Lower lobe of right lung (tissue), 2 donors: ENCODE results near the gene PRRC2B. TPM values are rescaled to one million over a fixed set of nuclear protein-coding genes. Genes with fewer than 3 reads are reported as not detected.
"Not testable (repeated sequence)": the region's sequence is repeated elsewhere in the genome, so short reads cannot be mapped to it uniquely, and the experiment has no call there.

Source experiments
- ATAC-seq, 2 donors: fragments of 200-7000 bp; cut with Tn5 transposase; one replicate each; pipeline ENCODE4 v1.9.1; 2020 to 2022; ENCODE audit warnings: mild to moderate bottlenecking in 2 of 2, moderate library complexity in 2 of 2
- DNase-seq: peaks from one replicate; pipeline ENCODE4 v3.0.0-alpha.2; 2020
- H3K27ac ChIP-seq: fragments of 200-600 bp; one replicate; pipeline ENCODE4 v1.8.0; 2022
- H3K27me3 ChIP-seq: fragments of 200-600 bp; one replicate; pipeline ENCODE4 v1.8.0; 2022; ENCODE audit warnings: low read depth
- H3K36me3 ChIP-seq: fragments of 200-600 bp; one replicate; pipeline ENCODE4 v1.8.0; 2022; ENCODE audit warnings: mild to moderate bottlenecking
- H3K4me1 ChIP-seq: fragments of 200-600 bp; one replicate; pipeline ENCODE4 v1.8.0; 2022
- H3K4me3 ChIP-seq: fragments of 200-600 bp; one replicate; pipeline ENCODE4 v1.8.0; 2022; ENCODE audit warnings: mild to moderate bottlenecking
- H3K9me3 ChIP-seq: fragments of 200-600 bp; one replicate; pipeline ENCODE4 v1.8.0; 2022
- CTCF ChIP-seq: fragments of 200-600 bp; IDR thresholded peaks from one replicate; pipeline ENCODE4 v1.8.0; 2022; ENCODE audit warnings: antibody characterized with exemption, mild to moderate bottlenecking
- intact Hi-C: fragments of 100-400 bp; cut with DNase I; formaldehyde crosslinking; loops from one replicate; pipeline ENCODE4 v1.11.0; 2022
- total RNA-seq: library from RNA; stranded (reverse); fragmentation: NEBNext Ultra II Directional; extraction: Animal tissue kit (Norgen Biotek cat#: 25700); gene quantifications from one replicate; pipeline ENCODE4 v1.2.1, GENCODE V29; 2021
- donor health status: DM: no; HTN: yes; CAD: no; lungs with severe emphysema.

PRRC2B gene
- total RNA-seq, 1 donor from 2014 or later = 170 TPM

- H3K9me3 ChIP-seq = no peaks in the 10 kb centered on the region
- TF ChIP-seq CTCF = no peak
- no peak overlapping the region for H3K4me3 ChIP-seq
- no peak for DNase-seq
- ATAC-seq = no peak
- peaks cover 100% of the 10 kb centered on the region for H3K36me3 ChIP-seq
- H3K27me3 ChIP-seq = no peaks in the 10 kb centered on the region
- H3K27ac ChIP-seq = no peak overlapping the region
- H3K4me1 ChIP-seq = no peaks in the 10 kb centered on the region
- intact Hi-C loops = no loop called here
These were observed 74.1 kb downstream of the PRRC2B start for GRCh38 chr9:131468031-131468430.

GRCh38 chr9:131469356-131469755, 75.5 kb downstream of the PRRC2B start:
- Histone ChIP-seq H3K9me3 (no peaks in the 10 kb centered on the region), H3K4me1 (no peaks in the 10 kb centered on the region), H3K27ac (no peak overlapping the region), H3K4me3 (no peak overlapping the region), H3K27me3 (no peaks in the 10 kb centered on the region), H3K36me3 (peaks cover 100% of the 10 kb centered on the region)
- DNase-seq = no peak
- ATAC-seq = no peak
- intact Hi-C loops = no loop called here
- TF ChIP-seq CTCF = no peak

- Histone ChIP-seq H3K27ac (no peak overlapping the region), H3K4me3 (no peak overlapping the region), H3K36me3 (peaks cover 100% of the 10 kb centered on the region), H3K27me3 (no peaks in the 10 kb centered on the region), H3K9me3 (no peaks in the 10 kb centered on the region), H3K4me1 (no peaks in the 10 kb centered on the region)
- ATAC-seq = no peak
- DNase-seq = no peak
- no peak for TF ChIP-seq CTCF
- intact Hi-C loops = no loop called here
These were observed 76.1 kb downstream of the PRRC2B start for GRCh38 chr9:131469951-131470350.

- no peaks in the 10 kb centered on the region for H3K9me3 ChIP-seq
- no peak for DNase-seq
- H3K36me3 ChIP-seq = peaks cover 100% of the 10 kb centered on the region
- no peak overlapping the region for H3K27ac ChIP-seq
- TF ChIP-seq CTCF = no peak
- peak; percentile 11 to 12 for ATAC-seq
- H3K27me3 ChIP-seq = no peaks in the 10 kb centered on the region
- intact Hi-C loops = no loop called here
- H3K4me3 ChIP-seq = no peak overlapping the region
- no peaks in the 10 kb centered on the region for H3K4me1 ChIP-seq
These were observed 76.7 kb downstream of the PRRC2B start for GRCh38 chr9:131470581-131470991.

GRCh38 chr9:131472085-131472484, 78.2 kb downstream of the PRRC2B start:
- H3K27ac ChIP-seq, H3K4me3 ChIP-seq, ATAC-seq, H3K9me3 ChIP-seq, intact Hi-C loops, H3K27me3 ChIP-seq, H3K4me1 ChIP-seq, DNase-seq: not testable (repeated sequence)
- peaks cover 100% of the 10 kb centered on the region for H3K36me3 ChIP-seq

- H3K4me1 ChIP-seq = no peaks in the 10 kb centered on the region
- H3K4me3 ChIP-seq = no peak overlapping the region
- no peaks in the 10 kb centered on the region for H3K9me3 ChIP-seq
- H3K27ac ChIP-seq = no peak overlapping the region
- no peak for TF ChIP-seq CTCF
- H3K36me3 ChIP-seq = peaks cover 100% of the 10 kb centered on the region
- peak; percentile 9 for DNase-seq
- intact Hi-C loops = no loop called here
- no peaks in the 10 kb centered on the region for H3K27me3 ChIP-seq
- ATAC-seq = no peak
These were observed 79.5 kb downstream of the PRRC2B start for GRCh38 chr9:131473198-131473885.
